Dedifferentiated amniotic fluid mesenchymal stem cell (primary cell): ENCODE measurements around the gene RNF38.
"Not testable (repeated sequence)": the region's sequence is repeated elsewhere in the genome, so short reads cannot be mapped to it uniquely, and the experiment has no call there.

Source experiments
- DNase-seq: peaks from one replicate; pipeline ENCODE4 v3.0.0-alpha.2; 2016; ENCODE audit errors: extremely low spot score

The RNF38 gene

GRCh38 chr9:36399980-36400331 is at the start of gene RNF38:
TSS of gene RNF38 (minus strand) at chr9:36400269. CDS start at chr9:36400108, 161 bp downstream.
- DNase-seq: no peak

- DNase-seq: not testable (repeated sequence)
Measured at GRCh38 chr9:36448555-36448954, 48.5 kb upstream of the RNF38 start.

GRCh38 chr9:36448017-36448416 is 47.9 kb upstream of the RNF38 start:
- DNase-seq: no peak

GRCh38 chr9:36446678-36447077 is 46.6 kb upstream of the RNF38 start:
- not testable (repeated sequence) for DNase-seq

- no peak for DNase-seq
Measured at GRCh38 chr9:36445800-36446361, 45.8 kb upstream of the RNF38 start.

- no peak for DNase-seq
Measured at GRCh38 chr9:36444203-36444602, 44.1 kb upstream of the RNF38 start.

GRCh38 chr9:36443581-36443980 is 43.5 kb upstream of the RNF38 start:
- DNase-seq: no peak

- no peak for DNase-seq
Measured at GRCh38 chr9:36442710-36443109, 42.6 kb upstream of the RNF38 start.

GRCh38 chr9:36441966-36442365 is 41.9 kb upstream of the RNF38 start:
- no peak for DNase-seq

- DNase-seq: no peak
Measured at GRCh38 chr9:36438536-36439236, 38.6 kb upstream of the RNF38 start.

- no peak for DNase-seq
Measured at GRCh38 chr9:36437790-36438189, 37.7 kb upstream of the RNF38 start.

GRCh38 chr9:36436909-36437308 is 36.8 kb upstream of the RNF38 start:
- no peak for DNase-seq

- DNase-seq: no peak
Measured at GRCh38 chr9:36433386-36433785, 33.3 kb upstream of the RNF38 start.

GRCh38 chr9:36431078-36431477 is 31.0 kb upstream of the RNF38 start:
- DNase-seq: no peak

- no peak for DNase-seq
Measured at GRCh38 chr9:36426945-36427344, 26.9 kb upstream of the RNF38 start.

- DNase-seq: no peak
Measured at GRCh38 chr9:36426348-36426747, 26.3 kb upstream of the RNF38 start.

- no peak for DNase-seq
Measured at GRCh38 chr9:36424289-36425055, 24.4 kb upstream of the RNF38 start.

- no peak for DNase-seq
Measured at GRCh38 chr9:36423206-36423605, 23.1 kb upstream of the RNF38 start.

GRCh38 chr9:36416890-36417289 is 16.8 kb upstream of the RNF38 start:
- DNase-seq: no peak

- DNase-seq: no peak
Measured at GRCh38 chr9:36415822-36416525, 15.9 kb upstream of the RNF38 start.

GRCh38 chr9:36411410-36411809 is 11.3 kb upstream of the RNF38 start:
- not testable (repeated sequence) for DNase-seq

GRCh38 chr9:36409076-36409475 is 9.0 kb upstream of the RNF38 start:
- not testable (repeated sequence) for DNase-seq
